Measurements from ENCODE around the gene CHMP6. TPM values are rescaled to one million over a fixed set of nuclear protein-coding genes. Genes with fewer than 3 reads are reported as not detected.
A peak's percentile ranks its signal among the peaks of the same experiment; 100 is the strongest.

CHMP6 gene
- total and polyA plus RNA-seq, 4 experiments from 2014 or later: 36.7 to 48.7 (median 41.9) TPM

DNA sequence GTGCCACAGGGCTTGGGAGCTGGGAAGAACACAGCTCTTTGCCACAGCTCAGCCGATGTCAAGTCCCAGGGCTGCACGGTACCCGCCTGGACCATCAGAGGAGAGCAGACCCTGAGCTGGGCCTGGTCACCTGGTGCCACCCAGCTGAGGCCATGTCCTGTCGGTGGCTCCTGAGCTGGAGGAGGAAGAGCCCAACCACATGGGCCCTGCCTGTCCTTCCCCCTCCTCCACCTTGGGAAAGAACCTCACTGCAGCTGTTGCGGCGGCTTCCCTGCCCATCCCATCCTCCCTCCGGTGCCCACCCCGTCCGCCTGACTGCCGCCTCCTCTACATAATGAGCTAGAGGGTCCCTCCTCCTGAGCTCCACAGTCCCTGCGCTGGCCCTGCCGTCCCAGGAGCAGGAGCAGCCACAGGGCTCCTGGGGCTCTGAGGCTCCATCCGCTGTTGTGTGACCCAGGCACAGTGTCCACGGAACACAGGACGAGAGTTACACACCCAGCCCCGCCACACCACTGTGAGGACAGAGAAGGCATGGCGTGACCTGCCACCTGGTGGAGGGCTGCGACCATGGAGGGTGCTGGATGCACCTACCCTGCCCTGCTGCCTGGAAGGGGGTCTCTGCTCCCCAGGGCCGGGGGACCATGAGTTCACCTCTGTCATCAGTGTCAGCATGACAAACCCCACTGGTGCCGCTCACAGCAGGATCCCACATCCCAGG lies 21.4 kb upstream of the CHMP6 start:
- H3K9me3 ChIP-seq (ENCODE audit: control insufficient read depth in 1 of 2, low read length in 2 of 2): no peaks in the 10 kb centered on the region
- peak in 4 of 5 donors; percentile 26 to 43 (median 30) for DNase-seq
- peak overlapping the region in 1 of 8 donors; percentile 36 for H3K4me3 Mint-ChIP-seq
- ChIA-PET CTCF (ENCODE audit: partially characterized antibody) (interaction anchor here (0.6 to 1.9 kb wide), 9 partner anchors 8 to 543 kb away, joined by 3 to 20 read pairs (median 3); no protein-coding TSS in a partner anchor), POLR2A (ENCODE audit: partially characterized antibody) (interaction anchor here (1.2 kb wide), 1 partner anchor 543 kb away, joined by 3 read pairs; no protein-coding TSS in a partner anchor)
- H3K27ac Mint-ChIP-seq: peak overlapping the region in 3 of 7 donors; percentile 15 to 87 (median 37)
- no peaks in the 10 kb centered on the region for H3K27me3 ChIP-seq (ENCODE audit: insufficient read depth, low read length)
- H3K4me1 ChIP-seq (ENCODE audit: insufficient read depth, low read length): peaks cover 16% of the 10 kb centered on the region
- intact Hi-C loops (cut with micrococcal nuclease): loop anchor here (1.0 to 2.0 kb wide), 2 partner anchors 103 to 543 kb away; no protein-coding TSS in a partner anchor
- H3K36me3 ChIP-seq (ENCODE audit: insufficient read depth, low read length): no peaks in the 10 kb centered on the region
- H3K9me3 Mint-ChIP-seq: no peaks in the 10 kb centered on the region
- no peak overlapping the region for H3K27ac ChIP-seq (ENCODE audit: low read depth, low read length)
- H3K36me3 Mint-ChIP-seq: peaks cover 0 to 5% of the 10 kb centered on the region in 2 donors
- H3K27me3 Mint-ChIP-seq: peaks cover 0 to 2% of the 10 kb centered on the region in 2 donors
- no peak overlapping the region for H3K4me3 ChIP-seq (ENCODE audit: low read length in 2 of 2)
- peaks cover 0 to 6% (median 2%) of the 10 kb centered on the region in 4 donors for H3K4me1 Mint-ChIP-seq

DNA sequence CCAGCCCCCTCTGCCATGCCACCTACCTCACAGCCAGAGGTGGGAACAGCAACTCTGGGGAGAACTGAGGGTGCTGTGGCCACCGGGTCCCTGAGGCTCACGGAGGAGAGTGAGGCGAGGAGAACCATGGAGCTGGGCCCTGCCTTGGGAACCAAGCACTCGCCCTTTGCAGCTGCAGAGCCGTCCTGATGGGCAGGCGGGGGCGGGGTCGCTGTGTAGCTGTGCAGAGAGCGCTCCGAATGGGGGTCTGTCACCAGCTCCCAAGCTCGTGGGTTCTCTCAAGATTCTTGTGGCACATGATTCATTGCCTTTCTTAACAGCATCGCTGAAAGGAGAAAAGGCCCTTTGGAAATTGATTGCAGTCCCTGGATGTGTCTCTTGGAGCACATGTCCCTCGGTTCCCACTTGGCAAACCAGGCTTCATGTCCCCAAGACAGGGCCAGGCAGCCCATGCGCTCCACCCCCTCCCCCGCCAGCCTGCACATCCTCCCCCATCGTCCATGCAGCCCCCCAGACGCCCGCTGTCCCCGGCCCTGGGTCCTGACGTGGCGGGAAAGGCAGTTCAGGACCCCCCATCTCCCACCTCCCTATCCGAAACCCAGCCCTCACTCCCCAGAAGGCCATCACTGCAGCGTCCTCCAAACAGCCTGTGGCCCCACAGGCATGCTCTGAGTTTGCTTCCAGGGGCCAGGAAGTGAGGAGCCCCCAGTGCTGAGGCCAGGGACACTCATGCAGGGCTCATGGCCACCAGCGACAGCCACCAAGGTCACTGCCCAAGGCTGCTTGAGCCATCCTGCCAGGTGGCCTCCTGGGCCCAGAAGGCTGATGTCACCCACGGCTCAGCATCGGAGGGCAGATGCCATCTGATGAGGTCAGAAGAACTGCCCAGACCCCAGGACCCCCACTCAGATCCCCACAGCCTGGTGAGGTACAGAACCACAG lies 20.6 kb upstream of the CHMP6 start:
- Mint-ChIP-seq H3K9me3 (no peaks in the 10 kb centered on the region), H3K36me3 (peaks cover 0 to under 1% of the 10 kb centered on the region in 2 donors), H3K27ac (no peak overlapping the region), H3K27me3 (peaks cover 0 to 4% of the 10 kb centered on the region in 2 donors), H3K4me3 (no peak overlapping the region), H3K4me1 (peaks cover 0 to 6% (median 2%) of the 10 kb centered on the region in 4 donors)
- H3K4me3 ChIP-seq (ENCODE audit: low read length in 2 of 2): no peak overlapping the region
- H3K36me3 ChIP-seq (ENCODE audit: insufficient read depth, low read length): no peaks in the 10 kb centered on the region
- no peaks in the 10 kb centered on the region for H3K27me3 ChIP-seq (ENCODE audit: insufficient read depth, low read length)
- DNase-seq: no peak
- H3K4me1 ChIP-seq (ENCODE audit: insufficient read depth, low read length): peaks cover 16% of the 10 kb centered on the region
- no peak overlapping the region for H3K27ac ChIP-seq (ENCODE audit: low read depth, low read length)
- ChIA-PET POLR2A (ENCODE audit: partially characterized antibody) (interaction anchor here (1.2 kb wide), 1 partner anchor 543 kb away, joined by 3 read pairs; no protein-coding TSS in a partner anchor), CTCF (ENCODE audit: partially characterized antibody) (interaction anchor here (0.7 to 1.9 kb wide), 5 partner anchors 8 to 544 kb away, joined by 3 to 20 read pairs (median 6); no protein-coding TSS in a partner anchor)
- no peaks in the 10 kb centered on the region for H3K9me3 ChIP-seq (ENCODE audit: control insufficient read depth in 1 of 2, low read length in 2 of 2)
- intact Hi-C loops (cut with micrococcal nuclease): loop anchor here (1.0 to 2.0 kb wide), 2 partner anchors 104 to 544 kb away; no protein-coding TSS in a partner anchor

DNA sequence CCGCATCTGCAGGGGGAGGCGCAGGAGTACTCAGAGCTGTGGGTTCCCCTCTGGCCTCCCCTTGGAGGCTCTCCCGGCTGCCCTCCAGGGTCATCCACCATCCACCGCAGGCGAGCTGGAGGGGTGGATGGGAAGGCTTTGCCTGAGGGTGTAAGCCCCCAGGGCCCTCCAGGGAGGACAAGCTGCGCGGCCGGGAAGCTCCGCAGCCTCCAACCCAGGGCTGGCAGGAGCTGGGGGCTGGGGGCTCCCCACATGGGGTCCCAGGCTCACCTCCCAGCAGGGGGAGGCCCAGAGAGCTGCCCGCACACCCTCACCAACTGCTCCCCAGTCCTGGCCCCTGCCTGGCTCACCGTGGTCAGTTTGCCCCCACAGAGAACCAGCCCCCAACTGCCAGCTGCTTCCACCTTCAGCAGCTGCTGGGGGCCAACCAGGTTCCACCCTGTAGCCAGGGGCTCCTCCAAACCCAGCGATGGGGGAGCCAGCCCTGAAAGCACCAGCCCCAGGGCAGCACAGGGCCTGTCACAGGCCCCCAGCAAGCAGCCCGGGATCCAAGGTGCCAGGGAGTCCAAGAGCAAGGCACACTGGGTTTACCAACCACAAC lies 19.8 kb upstream of the CHMP6 start:
- H3K36me3 Mint-ChIP-seq: no peaks in the 10 kb centered on the region
- Histone ChIP-seq H3K4me3 (ENCODE audit: low read length in 2 of 2) (no peak overlapping the region), H3K36me3 (ENCODE audit: insufficient read depth, low read length) (no peaks in the 10 kb centered on the region), H3K4me1 (ENCODE audit: insufficient read depth, low read length) (peaks cover 16% of the 10 kb centered on the region), H3K27me3 (ENCODE audit: insufficient read depth, low read length) (no peaks in the 10 kb centered on the region), H3K27ac (ENCODE audit: low read depth, low read length) (no peak overlapping the region), H3K9me3 (ENCODE audit: control insufficient read depth in 1 of 2, low read length in 2 of 2) (no peaks in the 10 kb centered on the region)
- intact Hi-C loops (cut with micrococcal nuclease): loop anchor here (2.0 kb wide), 1 partner anchor 105 kb away; no protein-coding TSS in a partner anchor
- no peak overlapping the region for H3K27ac Mint-ChIP-seq
- DNase-seq: no peak
- H3K9me3 Mint-ChIP-seq: no peaks in the 10 kb centered on the region
- no peak overlapping the region for H3K4me3 Mint-ChIP-seq
- ChIA-PET CTCF (ENCODE audit: partially characterized antibody) (interaction anchor here (1.9 kb wide), 1 partner anchor 544 kb away, joined by 8 read pairs; no protein-coding TSS in a partner anchor), POLR2A (ENCODE audit: partially characterized antibody) (no interaction called here)
- H3K27me3 Mint-ChIP-seq: peaks cover 0 to 4% of the 10 kb centered on the region in 2 donors
- H3K4me1 Mint-ChIP-seq: peaks cover 0 to 6% (median 2%) of the 10 kb centered on the region in 4 donors

DNA sequence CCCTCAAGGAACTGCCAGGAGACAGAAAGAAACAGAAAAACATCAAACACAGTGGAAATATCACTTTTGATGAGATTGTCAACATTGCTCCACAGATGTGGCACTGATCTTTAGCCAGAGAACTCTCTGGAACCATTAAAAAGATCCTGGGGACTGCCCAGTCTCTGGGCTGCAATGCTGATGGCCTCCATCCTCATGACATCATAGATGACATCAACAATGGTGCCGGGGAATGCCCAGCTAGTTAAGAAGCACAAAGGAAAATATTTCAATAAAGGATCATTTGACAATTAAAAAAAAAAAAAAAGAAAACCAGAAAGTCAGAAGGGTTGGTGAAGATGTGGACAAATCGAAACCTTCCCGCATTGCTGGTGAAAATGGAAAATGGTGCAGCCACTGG lies 14.9 kb upstream of the CHMP6 start:
- Mint-ChIP-seq H3K4me3 (no peak overlapping the region), H3K27me3 (peaks cover 8 to 14% of the 10 kb centered on the region in 2 donors), H3K9me3 (no peaks in the 10 kb centered on the region), H3K36me3 (no peaks in the 10 kb centered on the region), H3K27ac (no peak overlapping the region), H3K4me1 (peaks cover 0 to 11% (median 7%) of the 10 kb centered on the region in 4 donors)
- Histone ChIP-seq H3K4me3 (ENCODE audit: low read length in 2 of 2) (no peak overlapping the region), H3K4me1 (ENCODE audit: insufficient read depth, low read length) (peaks cover 7% of the 10 kb centered on the region), H3K9me3 (ENCODE audit: control insufficient read depth in 1 of 2, low read length in 2 of 2) (no peaks in the 10 kb centered on the region), H3K27ac (ENCODE audit: low read depth, low read length) (no peak overlapping the region), H3K36me3 (ENCODE audit: insufficient read depth, low read length) (no peaks in the 10 kb centered on the region), H3K27me3 (ENCODE audit: insufficient read depth, low read length) (no peaks in the 10 kb centered on the region)
- ChIA-PET CTCF (ENCODE audit: partially characterized antibody) (interaction anchor here (1.1 kb wide), 1 partner anchor 550 kb away, joined by 4 read pairs; no protein-coding TSS in a partner anchor), POLR2A (ENCODE audit: partially characterized antibody) (no interaction called here)
- intact Hi-C loops (cut with micrococcal nuclease): no loop called here
- no peak for DNase-seq

DNA sequence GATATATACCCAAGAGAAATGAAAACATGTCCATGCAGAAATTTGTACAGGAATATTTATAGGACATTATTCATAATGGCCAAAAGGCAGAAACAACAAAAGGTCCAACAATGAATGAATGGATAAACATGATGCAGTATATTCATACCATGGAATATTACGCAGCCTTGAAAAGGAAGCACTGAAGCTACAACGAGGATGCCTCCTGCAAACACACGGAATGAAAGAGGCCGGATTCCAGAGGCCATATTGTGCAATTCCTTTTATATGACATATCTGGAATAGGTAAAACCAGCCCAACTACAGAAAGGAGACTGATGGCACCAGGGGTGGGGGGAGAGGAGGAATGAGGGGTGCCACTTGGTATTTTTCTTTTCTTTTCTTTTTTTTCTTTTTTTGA lies 14.5 kb upstream of the CHMP6 start:
- H3K27ac Mint-ChIP-seq: no peak overlapping the region
- CTCF ChIA-PET (ENCODE audit: partially characterized antibody): interaction anchor here (1.1 to 2.4 kb wide), 2 partner anchors 550 kb away, joined by 4 to 10 read pairs; no protein-coding TSS in a partner anchor
- intact Hi-C loops (cut with micrococcal nuclease): no loop called here

DNA sequence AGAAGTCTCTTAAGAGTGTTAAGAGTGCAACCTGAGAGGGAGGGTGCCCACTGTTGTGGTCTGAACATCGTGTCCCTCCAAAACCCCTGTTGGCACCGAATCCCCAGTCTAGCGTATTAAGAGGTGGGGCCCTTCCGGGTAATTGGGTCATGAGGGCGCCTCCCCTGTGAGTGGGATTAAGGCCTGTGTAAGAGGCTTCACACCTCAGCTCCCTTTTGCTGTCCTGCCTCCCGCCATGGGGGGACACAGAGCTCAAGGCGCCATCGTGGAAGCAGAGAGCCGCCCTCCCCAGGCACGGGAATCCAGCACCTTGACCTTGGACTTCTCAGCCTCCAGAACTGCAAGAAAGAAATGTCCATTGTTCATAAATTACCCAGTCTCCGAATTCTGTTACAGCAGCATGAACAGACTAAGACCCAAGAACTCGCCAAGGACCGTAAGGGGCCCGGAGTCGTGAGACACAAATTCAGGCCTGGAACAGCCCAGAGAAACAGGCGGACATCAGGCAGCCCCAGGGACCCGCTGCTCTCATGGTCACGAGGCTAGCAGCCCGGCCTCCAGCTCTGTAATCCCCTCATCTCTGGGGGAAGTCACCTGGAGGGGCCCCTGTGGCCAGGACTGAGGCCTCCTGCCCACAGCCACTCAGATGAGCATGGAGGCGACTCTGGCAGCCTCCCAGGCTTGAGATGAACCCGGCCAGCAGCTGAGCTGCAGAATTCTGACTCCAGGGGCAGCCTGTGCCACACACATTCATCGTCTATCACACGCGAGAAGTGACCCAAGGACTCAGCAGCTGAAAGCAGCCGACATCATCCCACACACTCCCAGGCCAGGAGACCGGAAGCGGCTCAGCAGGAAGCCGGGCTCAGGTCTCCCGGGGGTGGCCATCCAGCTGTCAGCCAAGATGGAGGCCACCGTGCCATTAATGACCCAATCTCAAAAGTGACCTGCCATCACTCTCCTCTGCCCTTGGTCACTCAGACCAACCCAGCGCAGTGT lies 12.8 kb upstream of the CHMP6 start:
- no peak for DNase-seq
- no peak overlapping the region for H3K27ac Mint-ChIP-seq
- peaks cover 7% of the 10 kb centered on the region for H3K4me1 ChIP-seq (ENCODE audit: insufficient read depth, low read length)
- intact Hi-C loops (cut with micrococcal nuclease): no loop called here
- H3K4me1 Mint-ChIP-seq: peaks cover 0 to 14% (median 7%) of the 10 kb centered on the region in 4 donors
- ChIA-PET POLR2A (ENCODE audit: partially characterized antibody) (no interaction called here), CTCF (ENCODE audit: partially characterized antibody) (interaction anchor here (0.6 to 2.4 kb wide), 6 partner anchors 8 to 783 kb away, joined by 3 to 10 read pairs (median 3); no protein-coding TSS in a partner anchor)
- H3K9me3 Mint-ChIP-seq: peaks cover 0 to 2% (median 0%) of the 10 kb centered on the region in 8 donors
- H3K27me3 ChIP-seq (ENCODE audit: insufficient read depth, low read length): no peaks in the 10 kb centered on the region
- H3K36me3 ChIP-seq (ENCODE audit: insufficient read depth, low read length): no peaks in the 10 kb centered on the region
- H3K36me3 Mint-ChIP-seq: no peaks in the 10 kb centered on the region
- no peak overlapping the region for H3K4me3 Mint-ChIP-seq
- peaks cover 13 to 15% of the 10 kb centered on the region in 2 donors for H3K27me3 Mint-ChIP-seq
- no peak overlapping the region for H3K27ac ChIP-seq (ENCODE audit: low read depth, low read length)
- H3K4me3 ChIP-seq (ENCODE audit: low read length in 2 of 2): no peak overlapping the region
- no peaks in the 10 kb centered on the region for H3K9me3 ChIP-seq (ENCODE audit: control insufficient read depth in 1 of 2, low read length in 2 of 2)

More for the DNA sequence above, 14.5 kb upstream of the CHMP6 start:
- H3K36me3 Mint-ChIP-seq: no peaks in the 10 kb centered on the region
- H3K4me3 Mint-ChIP-seq: no peak overlapping the region
- H3K4me1 Mint-ChIP-seq: peaks cover 0 to 14% (median 7%) of the 10 kb centered on the region in 4 donors
- Histone ChIP-seq H3K27me3 (ENCODE audit: insufficient read depth, low read length) (no peaks in the 10 kb centered on the region), H3K9me3 (ENCODE audit: control insufficient read depth in 1 of 2, low read length in 2 of 2) (no peaks in the 10 kb centered on the region), H3K36me3 (ENCODE audit: insufficient read depth, low read length) (no peaks in the 10 kb centered on the region), H3K4me1 (ENCODE audit: insufficient read depth, low read length) (peaks cover 7% of the 10 kb centered on the region), H3K4me3 (ENCODE audit: low read length in 2 of 2) (no peak overlapping the region), H3K27ac (ENCODE audit: low read depth, low read length) (no peak overlapping the region)
- peaks cover 8 to 14% of the 10 kb centered on the region in 2 donors for H3K27me3 Mint-ChIP-seq
- POLR2A ChIA-PET (ENCODE audit: partially characterized antibody): no interaction called here
- DNase-seq: no peak
- H3K9me3 Mint-ChIP-seq: no peaks in the 10 kb centered on the region
